Endothelial cell (in vitro differentiated cells): ENCODE measurements around the gene PIK3C2G. TPM values are rescaled to one million over a fixed set of nuclear protein-coding genes. Genes with fewer than 3 reads are reported as not detected.
"Not testable (repeated sequence)": the region's sequence is repeated elsewhere in the genome, so short reads cannot be mapped to it uniquely, and the experiment has no call there.

Experiments
- DNase-seq: peaks from one replicate; pipeline ENCODE4 v3.0.0; 2021; ENCODE audit warnings: low spot score
- H3K27ac Mint-ChIP-seq: one replicate; pipeline ENCODE4 v1.8.0; 2021; ENCODE audit warnings: mixed read lengths, inconsistent platforms; ENCODE audit not compliant: unreplicated experiment
- H3K27me3 Mint-ChIP-seq: one replicate; pipeline ENCODE4 v1.8.0; 2021; ENCODE audit warnings: mild to moderate bottlenecking, moderate library complexity, mixed read lengths, inconsistent platforms; ENCODE audit not compliant: unreplicated experiment
- H3K36me3 Mint-ChIP-seq: one replicate; pipeline ENCODE4 v1.8.0; 2021; ENCODE audit warnings: mild to moderate bottlenecking, low read depth, mixed read lengths, inconsistent platforms; ENCODE audit not compliant: unreplicated experiment
- H3K4me1 Mint-ChIP-seq: one replicate; pipeline ENCODE4 v1.8.0; 2021; ENCODE audit warnings: mild to moderate bottlenecking, mixed read lengths, inconsistent platforms; ENCODE audit not compliant: unreplicated experiment
- H3K4me3 Mint-ChIP-seq: one replicate; pipeline ENCODE4 v1.8.0; 2021; ENCODE audit warnings: mild to moderate bottlenecking, mixed read lengths, inconsistent platforms; ENCODE audit not compliant: unreplicated experiment
- H3K9me3 Mint-ChIP-seq: one replicate; pipeline ENCODE4 v1.8.0; 2021; ENCODE audit warnings: mixed read lengths, inconsistent platforms; ENCODE audit not compliant: unreplicated experiment
- total RNA-seq: library from RNA; stranded (reverse); fragmentation: NEBNext Ultra II Directional; extraction: Animal tissue kit (Norgen Biotek cat#: 25700); gene quantifications from one replicate; pipeline ENCODE4 v1.2.1, GENCODE V29; 2021; ENCODE audit not compliant: unreplicated experiment
- TF ChIP-seq, protein P1 (sequence below): fragments of 200-600 bp; sonication (generic); IDR thresholded peaks from one replicate; pipeline ENCODE4 v1.5.0; 2021; ENCODE audit warnings: antibody characterized with exemption; ENCODE audit not compliant: unreplicated experiment

PIK3C2G gene
- total RNA-seq, 1 donor from 2014 or later, result not detected

DNA sequence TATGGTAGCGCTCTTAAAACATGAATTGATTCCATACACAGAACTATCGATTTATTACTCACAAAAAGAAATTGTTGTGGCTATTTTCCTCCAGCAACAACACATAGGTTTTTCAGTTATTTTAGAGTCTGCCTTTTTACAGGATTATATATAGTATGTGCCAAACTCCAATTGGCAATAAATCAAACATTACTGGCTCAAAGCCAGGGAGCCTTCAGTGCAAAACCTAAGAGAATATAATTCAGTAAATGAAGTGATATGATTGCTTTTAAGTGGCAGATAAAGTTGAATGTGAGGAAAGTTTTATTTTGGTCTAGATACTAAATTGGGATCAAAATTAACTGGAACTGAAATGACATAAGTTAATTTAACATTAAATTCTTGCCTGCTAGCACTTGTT lies 234.8 kb downstream of the PIK3C2G start:
- H3K27ac Mint-ChIP-seq, result no peak overlapping the region
- no peak for DNase-seq
- H3K4me3 Mint-ChIP-seq, result no peak overlapping the region
- no peaks in the 10 kb centered on the region for H3K9me3 Mint-ChIP-seq
- H3K4me1 Mint-ChIP-seq, result no peaks in the 10 kb centered on the region
- TF ChIP-seq, protein P1, sequence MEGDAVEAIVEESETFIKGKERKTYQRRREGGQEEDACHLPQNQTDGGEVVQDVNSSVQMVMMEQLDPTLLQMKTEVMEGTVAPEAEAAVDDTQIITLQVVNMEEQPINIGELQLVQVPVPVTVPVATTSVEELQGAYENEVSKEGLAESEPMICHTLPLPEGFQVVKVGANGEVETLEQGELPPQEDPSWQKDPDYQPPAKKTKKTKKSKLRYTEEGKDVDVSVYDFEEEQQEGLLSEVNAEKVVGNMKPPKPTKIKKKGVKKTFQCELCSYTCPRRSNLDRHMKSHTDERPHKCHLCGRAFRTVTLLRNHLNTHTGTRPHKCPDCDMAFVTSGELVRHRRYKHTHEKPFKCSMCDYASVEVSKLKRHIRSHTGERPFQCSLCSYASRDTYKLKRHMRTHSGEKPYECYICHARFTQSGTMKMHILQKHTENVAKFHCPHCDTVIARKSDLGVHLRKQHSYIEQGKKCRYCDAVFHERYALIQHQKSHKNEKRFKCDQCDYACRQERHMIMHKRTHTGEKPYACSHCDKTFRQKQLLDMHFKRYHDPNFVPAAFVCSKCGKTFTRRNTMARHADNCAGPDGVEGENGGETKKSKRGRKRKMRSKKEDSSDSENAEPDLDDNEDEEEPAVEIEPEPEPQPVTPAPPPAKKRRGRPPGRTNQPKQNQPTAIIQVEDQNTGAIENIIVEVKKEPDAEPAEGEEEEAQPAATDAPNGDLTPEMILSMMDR, result no peak
- no peaks in the 10 kb centered on the region for H3K36me3 Mint-ChIP-seq
- H3K27me3 Mint-ChIP-seq, result no peaks in the 10 kb centered on the region

DNA sequence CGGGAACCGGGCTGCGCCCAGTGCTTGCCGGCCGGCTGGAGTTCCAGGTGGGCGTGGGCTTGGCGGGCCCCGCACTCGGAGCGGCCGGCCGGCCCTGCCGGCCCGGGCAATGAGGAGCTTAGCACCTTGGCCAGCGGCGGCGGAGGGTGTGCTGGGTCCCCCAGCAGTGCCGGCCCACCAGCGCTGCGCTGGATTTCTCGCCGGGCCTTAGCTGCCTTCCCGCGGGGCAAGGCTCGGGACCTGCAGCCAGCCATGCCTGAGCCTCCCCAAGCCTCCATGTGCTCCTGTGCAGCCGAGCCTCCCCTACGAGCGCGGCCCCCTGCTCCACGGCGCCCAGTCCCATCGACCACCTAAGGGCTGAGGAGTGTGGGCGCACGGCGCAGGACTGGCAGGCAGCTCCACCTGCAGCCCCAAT lies 238.8 kb downstream of the PIK3C2G start:
- H3K27me3 Mint-ChIP-seq, H3K9me3 Mint-ChIP-seq, DNase-seq, H3K4me3 Mint-ChIP-seq, H3K36me3 Mint-ChIP-seq, H3K4me1 Mint-ChIP-seq, H3K27ac Mint-ChIP-seq: not testable (repeated sequence)

DNA sequence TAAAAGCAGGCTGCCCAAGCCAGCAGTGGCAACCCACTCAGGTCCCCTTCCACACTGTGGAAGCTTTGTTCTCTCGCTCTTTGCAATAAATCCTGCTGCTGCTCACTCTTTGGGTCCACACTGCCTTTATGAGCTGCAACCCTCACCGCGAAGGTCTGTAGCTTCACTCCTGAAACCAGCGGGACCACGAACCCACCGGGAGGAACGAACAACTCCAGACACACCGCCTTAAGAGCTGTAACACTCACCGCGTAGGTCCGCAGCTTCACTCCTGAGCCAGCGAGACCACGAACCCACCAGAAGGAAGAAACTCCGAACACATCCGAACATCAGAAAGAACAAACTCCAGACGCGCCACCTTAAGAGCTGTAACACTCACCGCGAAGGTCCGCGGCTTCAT lies 239.4 kb downstream of the PIK3C2G start:
- not testable (repeated sequence) for H3K9me3 Mint-ChIP-seq, H3K4me1 Mint-ChIP-seq, H3K27ac Mint-ChIP-seq, H3K36me3 Mint-ChIP-seq, H3K4me3 Mint-ChIP-seq, H3K27me3 Mint-ChIP-seq, DNase-seq

DNA sequence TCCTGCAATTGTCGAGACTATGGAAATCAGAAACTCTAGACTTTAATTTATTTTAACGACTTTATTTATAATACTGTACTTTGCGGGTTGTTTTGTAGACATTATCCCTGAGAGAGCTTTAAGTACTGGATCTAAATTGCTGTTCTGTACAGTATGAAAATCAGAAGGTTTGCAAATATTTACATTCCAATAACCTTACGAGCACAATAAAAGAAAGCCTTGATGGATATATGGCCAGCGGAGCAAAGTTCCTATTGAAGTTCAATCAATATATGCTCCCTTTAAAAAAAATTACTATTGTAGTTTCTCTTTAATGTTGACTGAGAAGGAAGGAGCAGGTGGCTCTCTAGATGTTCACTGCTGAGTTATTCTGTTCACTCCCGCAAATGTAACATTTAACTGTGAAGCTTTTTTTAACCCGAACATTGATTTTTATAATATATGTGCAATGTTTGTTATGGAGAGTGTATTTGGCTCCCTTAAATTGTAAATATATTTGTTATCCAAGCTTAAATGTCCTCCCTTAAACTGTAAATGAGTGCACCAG lies 241.2 kb downstream of the PIK3C2G start:
- no peaks in the 10 kb centered on the region for H3K4me1 Mint-ChIP-seq
- TF ChIP-seq, protein P1, result no peak

DNA sequence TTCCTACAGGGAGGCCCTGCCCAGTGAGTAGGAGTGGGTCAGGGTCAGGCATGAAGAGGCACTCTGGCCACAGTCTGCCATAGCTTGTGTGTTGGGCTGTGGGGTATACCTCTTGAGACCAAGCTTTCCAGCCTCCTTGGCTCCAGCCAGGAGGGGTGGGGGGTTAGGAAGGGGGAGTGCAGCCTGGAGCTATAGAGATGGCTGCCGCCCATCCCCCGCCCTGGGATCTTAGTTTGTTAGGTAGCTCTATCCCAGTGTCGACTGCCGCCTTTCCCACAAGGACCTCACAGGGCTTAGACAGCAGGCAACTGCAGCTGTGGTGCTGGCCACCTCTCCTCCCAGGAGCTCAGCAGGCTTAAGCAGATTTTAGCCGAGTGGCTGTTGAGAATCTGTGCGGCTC lies 260.1 kb downstream of the PIK3C2G start:
- TF ChIP-seq, protein P1, result no peak
- Mint-ChIP-seq H3K36me3 (no peaks in the 10 kb centered on the region), H3K27me3 (peaks cover 5% of the 10 kb centered on the region), H3K9me3 (peaks cover 6% of the 10 kb centered on the region), H3K4me3 (no peak overlapping the region), H3K27ac (no peak overlapping the region), H3K4me1 (no peaks in the 10 kb centered on the region)
- no peak for DNase-seq

More for the DNA sequence above, 241.2 kb downstream of the PIK3C2G start:
- Mint-ChIP-seq H3K27me3 (no peaks in the 10 kb centered on the region), H3K36me3 (no peaks in the 10 kb centered on the region), H3K4me3 (no peak overlapping the region), H3K9me3 (no peaks in the 10 kb centered on the region), H3K27ac (no peak overlapping the region)
- no peak for DNase-seq

DNA sequence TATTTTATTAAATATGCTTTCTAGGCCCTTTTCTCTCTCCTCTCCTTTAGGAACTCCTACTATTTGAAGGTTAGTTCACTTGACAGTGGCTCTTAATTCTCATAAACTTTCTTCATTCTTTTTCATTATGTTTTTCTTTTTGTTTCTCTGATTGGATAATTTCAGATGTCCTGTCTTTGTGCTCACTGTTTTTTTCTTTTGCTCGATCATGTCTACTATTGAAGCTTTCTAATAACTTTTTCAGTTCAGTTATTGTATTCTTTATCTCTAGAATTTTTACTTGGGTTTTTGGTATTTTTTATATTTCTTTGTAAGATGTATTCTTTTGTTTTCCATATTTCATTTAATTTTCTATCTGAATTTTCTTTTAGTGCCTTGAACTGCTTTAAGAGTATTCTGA lies 261.5 kb downstream of the PIK3C2G start:
- H3K4me1 Mint-ChIP-seq, result no peaks in the 10 kb centered on the region
- DNase-seq, result no peak
- peaks cover 6% of the 10 kb centered on the region for H3K9me3 Mint-ChIP-seq
- H3K4me3 Mint-ChIP-seq, result no peak overlapping the region
- TF ChIP-seq, protein P1, result no peak
- H3K36me3 Mint-ChIP-seq, result no peaks in the 10 kb centered on the region
- peaks cover 5% of the 10 kb centered on the region for H3K27me3 Mint-ChIP-seq
- no peak overlapping the region for H3K27ac Mint-ChIP-seq

DNA sequence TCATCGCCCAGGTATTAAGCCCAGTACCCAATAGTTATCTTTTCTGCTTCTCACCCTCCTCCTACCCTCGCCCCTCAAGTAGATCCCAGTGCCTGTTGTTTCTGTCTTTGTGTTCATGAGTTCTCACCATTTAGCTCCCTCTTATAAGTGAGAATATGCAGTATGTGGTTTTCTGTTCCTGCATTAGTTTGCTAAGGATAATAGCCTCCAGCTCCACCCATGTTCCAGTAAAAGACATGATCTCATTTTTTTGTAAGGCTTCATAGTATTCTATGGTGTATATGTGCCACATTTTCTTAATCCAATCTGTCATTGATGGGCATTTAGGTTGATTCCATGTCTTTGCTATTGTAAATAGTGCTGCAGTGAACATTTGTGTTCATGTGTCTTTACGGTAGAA lies 281.2 kb downstream of the PIK3C2G start:
- not testable (repeated sequence) for H3K9me3 Mint-ChIP-seq, H3K4me1 Mint-ChIP-seq, H3K4me3 Mint-ChIP-seq, H3K27me3 Mint-ChIP-seq, DNase-seq, H3K27ac Mint-ChIP-seq, H3K36me3 Mint-ChIP-seq
